AG10803 (cell line): ENCODE results near the gene TPD52L2.

Experiments used
- DNase-seq: peaks from one replicate; pipeline ENCODE4 v3.0.0; 2010; ENCODE audit warnings: low read depth
- H3K4me3 ChIP-seq: 2 replicates; pipeline ENCODE4 v1.5.1; 2011; ENCODE audit warnings: mild to moderate bottlenecking, low read length, control low read depth
- TF ChIP-seq, protein P1 (sequence below): conservative IDR thresholded peaks from 2 replicates; pipeline ENCODE4 v1.5.1; 2011; ENCODE audit warnings: mild to moderate bottlenecking, low read length, control low read depth, inconsistent platforms

TPD52L2 gene

DNA sequence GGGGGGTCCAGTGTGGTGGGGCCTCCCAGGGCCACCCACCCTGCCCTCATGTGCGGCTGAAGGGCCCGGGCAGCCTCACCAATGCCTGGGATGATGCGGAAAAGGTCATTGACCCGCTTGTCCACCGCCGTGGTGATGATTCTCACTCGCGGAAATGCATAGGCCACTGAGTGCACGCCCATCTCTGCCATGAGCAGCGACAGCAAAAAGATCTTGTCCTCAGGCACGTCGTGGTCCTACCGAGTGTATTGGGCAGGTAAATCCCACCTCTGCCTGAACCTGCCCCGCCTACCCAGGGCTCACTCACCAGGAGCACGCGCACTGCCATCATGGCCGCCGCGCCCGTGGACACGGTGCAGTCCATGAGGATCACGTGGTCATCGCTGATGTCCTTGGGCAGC lies 75.0 kb downstream of the TPD52L2 start:
- no peak for DNase-seq
- TF ChIP-seq, protein P1, sequence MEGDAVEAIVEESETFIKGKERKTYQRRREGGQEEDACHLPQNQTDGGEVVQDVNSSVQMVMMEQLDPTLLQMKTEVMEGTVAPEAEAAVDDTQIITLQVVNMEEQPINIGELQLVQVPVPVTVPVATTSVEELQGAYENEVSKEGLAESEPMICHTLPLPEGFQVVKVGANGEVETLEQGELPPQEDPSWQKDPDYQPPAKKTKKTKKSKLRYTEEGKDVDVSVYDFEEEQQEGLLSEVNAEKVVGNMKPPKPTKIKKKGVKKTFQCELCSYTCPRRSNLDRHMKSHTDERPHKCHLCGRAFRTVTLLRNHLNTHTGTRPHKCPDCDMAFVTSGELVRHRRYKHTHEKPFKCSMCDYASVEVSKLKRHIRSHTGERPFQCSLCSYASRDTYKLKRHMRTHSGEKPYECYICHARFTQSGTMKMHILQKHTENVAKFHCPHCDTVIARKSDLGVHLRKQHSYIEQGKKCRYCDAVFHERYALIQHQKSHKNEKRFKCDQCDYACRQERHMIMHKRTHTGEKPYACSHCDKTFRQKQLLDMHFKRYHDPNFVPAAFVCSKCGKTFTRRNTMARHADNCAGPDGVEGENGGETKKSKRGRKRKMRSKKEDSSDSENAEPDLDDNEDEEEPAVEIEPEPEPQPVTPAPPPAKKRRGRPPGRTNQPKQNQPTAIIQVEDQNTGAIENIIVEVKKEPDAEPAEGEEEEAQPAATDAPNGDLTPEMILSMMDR, result no peak
- no peak overlapping the region for H3K4me3 ChIP-seq

- DNase-seq, result no peak
- TF ChIP-seq, protein P1, result no peak
- no peak overlapping the region for H3K4me3 ChIP-seq
These were observed 75.6 kb downstream of the TPD52L2 start for GRCh38 chr20:63940472-63941266.
